Lower lobe of right lung (tissue), 2 donors: ENCODE measurements around the gene TMEM150B. TPM values are rescaled to one million over a fixed set of nuclear protein-coding genes. Genes with fewer than 3 reads are reported as not detected.

Source experiments
- ATAC-seq, 2 donors: fragments of 200-7000 bp; cut with Tn5 transposase; one replicate each; pipeline ENCODE4 v1.9.1; 2020 to 2022; ENCODE audit warnings: mild to moderate bottlenecking in 2 of 2, moderate library complexity in 2 of 2
- DNase-seq: peaks from one replicate; pipeline ENCODE4 v3.0.0-alpha.2; 2020
- H3K27ac ChIP-seq: fragments of 200-600 bp; one replicate; pipeline ENCODE4 v1.8.0; 2022
- H3K27me3 ChIP-seq: fragments of 200-600 bp; one replicate; pipeline ENCODE4 v1.8.0; 2022; ENCODE audit warnings: low read depth
- H3K36me3 ChIP-seq: fragments of 200-600 bp; one replicate; pipeline ENCODE4 v1.8.0; 2022; ENCODE audit warnings: mild to moderate bottlenecking
- H3K4me1 ChIP-seq: fragments of 200-600 bp; one replicate; pipeline ENCODE4 v1.8.0; 2022
- H3K4me3 ChIP-seq: fragments of 200-600 bp; one replicate; pipeline ENCODE4 v1.8.0; 2022; ENCODE audit warnings: mild to moderate bottlenecking
- H3K9me3 ChIP-seq: fragments of 200-600 bp; one replicate; pipeline ENCODE4 v1.8.0; 2022
- CTCF ChIP-seq: fragments of 200-600 bp; IDR thresholded peaks from one replicate; pipeline ENCODE4 v1.8.0; 2022; ENCODE audit warnings: antibody characterized with exemption, mild to moderate bottlenecking
- intact Hi-C: fragments of 100-400 bp; cut with DNase I; formaldehyde crosslinking; loops from one replicate; pipeline ENCODE4 v1.11.0; 2022
- total RNA-seq: library from RNA; stranded (reverse); fragmentation: NEBNext Ultra II Directional; extraction: Animal tissue kit (Norgen Biotek cat#: 25700); gene quantifications from one replicate; pipeline ENCODE4 v1.2.1, GENCODE V29; 2021
- donor health status: DM: no; HTN: yes; CAD: no; lungs with severe emphysema.

TMEM150B gene
- total RNA-seq, 1 donor from 2014 or later = 45.5 TPM

- DNase-seq = no peak
- intact Hi-C loops = no loop called here
- Histone ChIP-seq H3K9me3 (no peaks in the 10 kb centered on the region), H3K4me1 (peaks cover 5% of the 10 kb centered on the region), H3K27ac (no peak overlapping the region), H3K27me3 (peaks cover 11% of the 10 kb centered on the region), H3K4me3 (no peak overlapping the region), H3K36me3 (no peaks in the 10 kb centered on the region)
- no peak for TF ChIP-seq CTCF
- no peak for ATAC-seq
Observed at GRCh38 chr19:55285229-55285890, 39.8 kb downstream of the TMEM150B start.

GRCh38 chr19:55284405-55285058 lies 40.6 kb downstream of the TMEM150B start:
- intact Hi-C loops = no loop called here
- Histone ChIP-seq H3K4me1 (peaks cover 8% of the 10 kb centered on the region), H3K36me3 (no peaks in the 10 kb centered on the region), H3K27ac (no peak overlapping the region), H3K4me3 (peak overlapping the region; percentile 29), H3K9me3 (no peaks in the 10 kb centered on the region), H3K27me3 (peaks cover 11% of the 10 kb centered on the region)
- ATAC-seq (no peak), DNase-seq (no peak)
- TF ChIP-seq CTCF = no peak

- peak within 1 kb of the TSS; percentile 29 for H3K4me3 ChIP-seq
- intact Hi-C loops = no loop called here
Observed at GRCh38 chr19:55283548-55284377, 41.4 kb downstream of the TMEM150B start, which contains the start of gene BRSK1. Gene BRSK1, plus strand, starts transcription at chr19:55283997. Its CDS starts 446 bp downstream, at chr19:55284443.

GRCh38 chr19:55279770-55280643 lies 45.1 kb downstream of the TMEM150B start, which contains the start of gene HSPBP1:
Gene HSPBP1, minus strand, starts transcription at chr19:55280110. Its CDS starts 502 bp downstream, at chr19:55279608.
- Histone ChIP-seq H3K27ac (peak within 1 kb of the TSS; percentile 69), H3K36me3 (peaks cover 24% of the 10 kb centered on the region), H3K4me3 (peak within 1 kb of the TSS; percentile 81), H3K9me3 (no peaks in the 10 kb centered on the region), H3K27me3 (peaks cover 11% of the 10 kb centered on the region), H3K4me1 (peaks cover 13% of the 10 kb centered on the region)
- intact Hi-C loops = no loop called here
- no peak for TF ChIP-seq CTCF
- ATAC-seq (peak; percentile 96 to 98), DNase-seq (peak; percentile 94)

More at GRCh38 chr19:55283548-55284377, 41.4 kb downstream of the TMEM150B start, which contains the start of gene BRSK1:
- no peak for DNase-seq
- peaks cover 13% of the 10 kb centered on the region for H3K4me1 ChIP-seq
- H3K9me3 ChIP-seq = no peaks in the 10 kb centered on the region
- no peak for TF ChIP-seq CTCF
- peaks cover 11% of the 10 kb centered on the region for H3K27me3 ChIP-seq
- no peaks in the 10 kb centered on the region for H3K36me3 ChIP-seq
- no peak for ATAC-seq
- H3K27ac ChIP-seq = no peak within 1 kb of the TSS
